ELF-1 (cell line): ENCODE data around the gene CHRM5.

Experiments used
- DNase-seq: peaks from one replicate; pipeline ENCODE4 v3.0.0-alpha.2; 2016; ENCODE audit warnings: low read depth, low spot score

CHRM5 gene

GRCh38 chr15:33968224-33968623 lies at the start of gene CHRM5:
CHRM5 (plus strand) TSS chr15:33968497; CDS start chr15:34062718, 94,221 bp downstream.
- DNase-seq, result no peak

DNA sequence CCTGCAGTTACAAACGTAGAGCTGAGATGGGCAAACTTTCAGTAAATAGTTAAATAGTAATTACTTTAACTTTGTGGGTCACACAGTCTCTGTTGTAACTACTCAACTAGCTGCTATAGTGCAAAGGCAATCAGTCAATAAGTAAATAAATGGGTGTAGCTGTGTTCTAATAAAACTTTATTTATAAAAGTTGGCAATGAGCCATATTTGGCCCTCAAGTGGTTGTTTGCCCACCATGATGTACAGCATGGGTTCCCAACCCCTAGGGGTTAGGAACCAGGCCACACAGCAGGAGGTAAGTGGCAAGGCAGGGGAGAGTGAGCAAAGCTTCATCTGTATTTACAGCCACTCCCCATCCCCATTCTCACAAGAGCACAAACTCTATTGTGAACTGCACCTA lies 44.9 kb upstream of the CHRM5 start:
- no peak for DNase-seq

DNA sequence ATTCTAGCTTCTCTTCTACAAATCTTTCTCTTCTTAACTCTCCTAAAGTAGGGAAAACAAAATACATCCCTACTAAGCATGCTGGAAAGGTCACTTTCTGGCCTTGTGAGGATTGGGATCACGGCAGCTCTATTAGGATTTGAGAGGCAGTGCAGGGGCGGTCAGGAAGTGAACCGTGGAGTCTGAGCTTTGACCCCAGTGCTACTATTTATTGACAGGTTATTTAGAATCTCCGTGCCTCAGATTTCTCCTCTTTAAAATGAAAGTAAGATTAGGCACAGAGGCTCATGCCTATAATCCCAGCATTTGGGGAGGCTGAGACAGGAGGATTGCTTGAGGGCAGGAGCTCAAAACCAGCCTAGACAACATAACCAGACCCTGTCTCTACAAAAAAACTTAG lies 42.0 kb upstream of the CHRM5 start:
- no peak for DNase-seq

GRCh38 chr15:33932734-33933133 lies 35.6 kb upstream of the CHRM5 start:
- no peak for DNase-seq

GRCh38 chr15:33934396-33934795 lies 33.9 kb upstream of the CHRM5 start:
- DNase-seq, result no peak

DNA sequence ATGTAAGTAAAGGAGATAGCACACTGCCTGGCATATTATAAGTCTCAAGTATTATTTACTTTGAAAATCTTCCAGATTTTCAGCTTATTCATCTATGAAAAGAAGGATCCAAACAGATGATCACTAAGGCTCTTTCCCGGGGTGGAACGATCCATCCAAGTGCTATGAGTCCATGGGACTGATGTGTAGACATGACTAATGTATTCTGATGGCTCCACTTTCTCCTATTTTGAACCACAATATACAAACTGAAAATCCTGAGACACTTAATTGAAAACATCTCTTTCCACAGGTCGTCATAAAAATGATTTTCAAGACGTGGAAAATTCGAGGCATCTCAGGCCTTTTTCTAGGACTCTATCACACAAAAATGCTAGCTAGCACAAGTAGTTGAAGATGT lies 33.4 kb upstream of the CHRM5 start:
- DNase-seq, result no peak

DNA sequence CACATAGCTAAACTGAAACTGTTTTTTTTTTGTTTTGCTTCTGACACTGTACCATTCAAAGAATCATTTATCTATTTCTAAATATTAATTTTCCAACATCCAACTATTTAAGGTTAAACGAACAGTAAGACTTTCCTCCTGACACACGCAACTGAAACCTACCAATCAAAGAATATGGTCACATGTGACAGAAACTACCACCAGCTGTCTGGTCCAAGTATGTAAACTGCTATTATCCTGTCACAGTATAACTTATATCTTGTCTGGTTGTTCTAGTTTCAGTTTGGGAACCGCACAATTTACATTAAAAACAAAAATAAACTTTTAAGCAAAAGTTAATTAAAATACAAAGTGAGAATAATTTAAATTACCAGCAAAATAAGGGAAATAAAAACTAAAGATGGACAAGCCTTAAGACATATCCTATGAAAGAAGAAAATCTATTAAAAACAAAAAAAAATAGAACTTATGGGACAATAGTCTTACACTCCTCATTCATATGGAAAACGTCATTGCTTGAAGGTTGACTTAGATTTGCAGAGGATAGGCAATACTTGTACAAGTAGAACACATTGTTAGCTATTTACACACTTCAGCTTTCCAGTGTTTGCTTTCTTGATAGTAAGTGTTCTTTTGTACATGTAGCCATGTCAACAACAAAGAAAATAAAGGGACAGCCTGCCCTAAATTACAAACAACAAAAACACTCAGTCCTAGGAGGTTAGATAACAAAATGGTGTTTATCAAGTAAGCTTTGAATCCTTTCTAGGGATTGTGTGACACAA lies 26.8 kb upstream of the CHRM5 start:
- DNase-seq, result no peak

- no peak for DNase-seq
These were observed 22.1 kb upstream of the CHRM5 start for GRCh38 chr15:33946152-33946551.

- no peak for DNase-seq
These were observed 12.4 kb upstream of the CHRM5 start for GRCh38 chr15:33955945-33956344.

DNA sequence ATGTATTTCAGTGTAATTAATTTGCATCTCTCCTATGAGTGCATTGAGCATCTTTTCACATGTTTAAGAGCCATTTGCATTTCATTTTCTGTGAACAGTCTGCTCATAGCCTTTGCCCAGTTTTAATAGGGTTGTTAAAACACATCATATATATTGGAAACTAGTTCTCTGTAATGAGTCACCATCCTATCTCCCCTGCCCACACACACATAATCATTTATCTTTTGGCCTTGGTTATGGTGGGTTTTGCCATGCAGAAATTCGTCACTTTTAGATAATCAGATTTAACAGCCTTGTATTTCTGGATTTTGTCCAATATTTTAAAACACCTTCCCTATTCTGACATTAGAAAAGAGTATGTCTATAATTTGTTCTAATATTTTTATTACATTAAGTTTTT lies 11.9 kb upstream of the CHRM5 start:
- no peak for DNase-seq

GRCh38 chr15:33959844-33960548 lies 8.3 kb upstream of the CHRM5 start:
- no peak for DNase-seq

DNA sequence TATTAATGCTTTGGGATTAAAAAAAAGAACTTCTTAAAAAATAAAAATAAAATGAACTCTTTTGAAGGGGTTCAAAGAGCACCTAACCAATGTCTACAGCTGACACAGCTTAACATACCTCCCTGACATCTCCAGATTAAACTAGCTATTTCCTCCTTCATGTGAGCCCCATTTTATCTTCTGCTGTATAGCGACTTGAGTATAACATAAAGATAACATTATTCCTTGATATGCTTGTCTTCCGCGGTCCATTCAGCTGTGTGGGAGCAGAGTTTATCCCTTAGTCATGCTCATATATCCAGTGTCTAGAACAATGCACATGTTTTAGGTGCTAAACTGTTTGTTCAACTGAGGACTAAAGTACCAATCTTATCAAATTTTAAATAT lies 7.8 kb upstream of the CHRM5 start:
- DNase-seq, result no peak

DNA sequence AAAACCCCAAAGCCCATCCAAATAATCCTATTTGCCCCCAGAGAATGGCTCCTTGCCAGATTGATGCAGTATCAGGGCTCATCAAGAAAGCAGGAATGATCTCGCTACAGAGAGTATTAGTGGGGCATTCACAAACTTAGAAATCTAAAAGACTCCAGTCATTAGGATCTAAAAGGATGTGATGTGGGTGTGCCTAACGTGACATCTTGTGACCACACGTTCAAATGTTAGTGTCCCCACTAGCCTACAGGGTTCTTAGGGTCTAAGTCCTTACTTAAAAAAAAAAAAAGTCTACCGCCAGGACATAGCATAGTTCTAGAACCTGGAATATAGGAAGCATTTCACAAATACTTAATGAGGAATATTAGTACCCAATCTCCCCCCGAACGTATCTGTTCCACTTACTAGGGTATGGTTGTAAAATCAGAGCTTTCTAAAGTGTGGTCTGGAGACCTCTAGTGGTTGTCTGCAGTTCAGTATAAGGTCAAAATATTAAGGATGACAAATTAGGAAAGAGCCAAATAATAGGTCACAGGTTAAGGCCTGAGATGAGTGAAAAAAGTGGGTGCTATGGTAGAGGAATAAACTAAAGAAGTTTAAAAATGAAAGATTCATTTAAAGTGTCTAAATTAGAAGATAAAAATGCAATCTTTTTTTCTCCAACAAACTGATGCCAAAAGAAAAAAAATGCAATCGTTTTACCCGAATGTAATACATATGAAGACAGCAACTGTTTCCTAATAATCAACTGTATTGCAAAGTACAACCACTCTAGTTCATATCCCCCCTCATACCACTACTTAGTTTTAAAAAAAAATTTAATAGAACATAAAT lies 4.2 kb upstream of the CHRM5 start:
- DNase-seq, result peak; percentile 16

DNA sequence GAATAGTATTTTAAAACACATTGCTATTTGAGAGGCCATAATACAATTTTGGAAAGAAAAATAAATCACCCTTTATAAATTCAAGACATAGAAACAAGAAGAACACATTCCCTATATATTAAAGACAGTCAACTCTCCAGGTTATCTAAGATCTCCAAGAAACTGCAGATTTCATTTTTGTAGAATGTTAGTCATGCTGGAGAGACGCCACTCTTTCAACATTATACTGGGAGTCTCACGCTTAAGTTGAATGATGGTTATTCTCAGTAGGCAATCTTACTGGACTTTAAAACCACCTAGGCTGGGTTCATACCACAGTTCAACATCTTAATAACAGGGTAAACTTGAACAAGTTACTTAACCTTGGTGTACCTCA lies 3.6 kb upstream of the CHRM5 start:
- DNase-seq, result no peak

GRCh38 chr15:33968821-33969220 lies 524 bp downstream of the CHRM5 start:
- no peak for DNase-seq

GRCh38 chr15:33971811-33972210 lies 3.5 kb downstream of the CHRM5 start:
- DNase-seq, result no peak

DNA sequence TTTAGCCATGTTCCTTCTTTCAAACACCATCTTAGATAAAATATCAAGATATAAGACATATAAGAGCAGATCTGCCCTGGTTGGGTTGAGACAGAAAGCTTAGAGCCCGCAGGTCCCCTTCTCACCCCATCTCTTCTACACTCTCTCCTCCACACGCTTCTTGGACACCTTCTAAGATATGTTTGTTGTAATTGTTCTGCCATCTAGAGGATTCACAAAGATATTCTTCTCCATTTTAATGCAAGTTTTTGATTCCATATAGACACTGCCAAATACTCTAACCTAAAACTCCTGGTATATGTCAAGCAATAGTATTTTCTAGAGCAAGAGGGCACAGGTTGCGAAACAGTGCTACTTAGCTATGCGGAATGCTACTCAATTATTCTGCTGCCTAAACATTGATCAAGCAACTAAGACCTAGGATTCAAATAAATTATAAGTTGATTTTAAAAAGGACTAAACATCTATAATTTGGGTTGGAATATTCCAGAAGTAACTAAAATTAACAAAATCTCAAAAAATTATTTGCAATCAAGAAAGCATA lies 6.8 kb downstream of the CHRM5 start:
- DNase-seq, result no peak

DNA sequence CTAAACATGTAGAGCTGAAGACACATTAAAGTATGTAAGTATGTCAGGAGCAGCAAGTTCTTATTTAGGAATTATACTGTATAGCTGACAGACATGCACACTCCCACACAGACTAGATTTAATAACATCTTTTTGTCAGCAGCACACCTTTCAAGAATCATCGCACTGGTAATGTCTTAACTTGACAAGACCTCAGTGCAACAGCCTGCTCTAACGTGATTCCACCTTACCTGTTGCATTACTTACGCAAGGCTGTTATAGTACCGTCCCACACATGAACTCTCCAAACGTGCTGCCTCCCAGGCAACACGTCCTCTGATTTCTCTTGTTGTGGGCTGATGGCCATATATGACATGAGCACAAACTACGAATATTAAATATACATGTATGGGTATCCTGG lies 11.9 kb downstream of the CHRM5 start:
- DNase-seq, result no peak

- DNase-seq, result no peak
These were observed 14.2 kb downstream of the CHRM5 start for GRCh38 chr15:33982516-33982915.

- peak; percentile 74 for DNase-seq
These were observed 17.0 kb downstream of the CHRM5 start for GRCh38 chr15:33985287-33985686.

DNA sequence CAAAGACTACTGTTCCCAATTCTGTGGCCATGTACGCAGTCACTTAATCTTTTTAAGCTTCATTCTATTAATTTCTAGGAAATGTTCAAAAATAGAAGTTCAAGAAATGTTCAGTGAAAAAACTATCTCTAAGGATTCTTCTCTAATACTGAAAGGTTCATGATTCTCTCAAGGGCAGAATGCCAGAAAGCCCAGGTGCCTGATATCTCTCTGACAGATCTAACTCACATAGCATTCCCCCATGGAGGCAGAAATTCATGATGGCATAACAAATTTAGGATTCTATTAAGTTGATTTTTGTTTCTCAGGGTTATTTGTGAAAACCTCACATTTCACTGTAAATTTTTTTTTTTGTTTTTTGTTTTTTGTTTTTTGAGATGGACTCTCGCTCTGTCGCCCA lies 17.5 kb downstream of the CHRM5 start:
- no peak for DNase-seq

DNA sequence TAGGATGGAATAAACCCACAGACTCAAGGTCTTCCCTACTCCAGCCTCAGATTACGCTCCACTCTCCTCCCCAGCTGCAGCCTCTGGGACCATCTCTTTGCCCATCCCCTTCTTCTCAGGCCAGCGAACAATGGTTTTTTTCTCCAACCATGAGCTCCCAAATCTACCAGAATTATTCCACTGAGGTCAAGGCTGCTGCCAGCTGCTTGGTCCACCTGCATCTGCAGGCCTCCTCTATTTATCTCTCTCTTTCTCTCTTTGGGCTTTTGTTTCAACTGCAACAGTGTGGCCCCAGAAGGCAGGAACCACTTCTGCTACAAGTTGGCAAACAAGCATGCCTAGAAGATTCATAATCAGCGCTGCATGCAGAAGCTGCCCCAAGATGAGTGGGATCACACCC lies 19.1 kb downstream of the CHRM5 start:
- no peak for DNase-seq
